Inflammatory macrophage treated with lipopolysaccharide for 1 hour (primary cell): ENCODE measurements around the gene CD163L1.
"Not testable (repeated sequence)": the region's sequence is repeated elsewhere in the genome, so short reads cannot be mapped to it uniquely, and the experiment has no call there.

Experiments used
- DNase-seq, 2 donors: peaks; one replicate each; pipeline ENCODE4 v3.0.0-alpha.2; 2020 to 2022

Gene CD163L1

DNA sequence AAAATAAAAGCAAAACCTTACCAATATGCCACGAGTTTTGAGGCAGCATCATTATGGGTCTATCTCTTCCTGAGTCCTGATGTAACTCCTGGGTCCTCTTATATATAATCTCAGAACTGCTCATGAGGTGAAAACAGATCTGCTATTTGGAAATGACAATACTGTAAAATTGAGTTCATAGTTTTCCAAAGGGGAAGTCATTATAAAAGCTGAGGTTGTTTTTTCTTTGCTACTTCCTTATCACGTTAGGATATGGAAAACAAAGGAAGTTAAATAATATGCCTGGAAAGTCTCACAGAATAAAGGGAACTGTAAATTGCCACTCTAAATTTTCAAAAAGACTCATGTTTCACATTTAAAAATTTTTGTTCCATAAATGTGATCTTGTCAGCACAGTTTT is at the start of gene CD163L1:
Gene CD163L1 (minus strand): TSS at position 78 of the 400 bp plus-strand sequence. CDS start 26 bp downstream, at position 52.
- DNase-seq, result peak; percentile 43 to 52

DNA sequence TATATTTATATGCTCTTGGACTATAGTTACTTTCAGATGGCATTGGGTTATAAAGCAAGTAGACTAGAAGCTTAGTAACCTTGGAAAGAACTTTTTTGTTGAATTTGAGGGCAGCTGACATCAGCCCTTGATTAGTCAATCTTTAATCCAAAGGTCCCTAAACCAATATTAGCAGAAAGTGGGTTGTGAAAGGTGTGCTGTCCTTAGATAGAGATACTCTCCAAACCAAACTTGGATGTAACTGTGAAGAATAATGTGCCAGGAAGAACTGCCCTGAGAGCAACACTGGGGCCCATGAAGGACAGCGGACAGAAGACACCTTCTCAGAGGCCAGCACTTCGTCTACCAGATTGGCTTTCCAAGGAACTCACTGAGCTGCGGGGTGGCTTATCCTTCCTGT is 49.1 kb upstream of the CD163L1 start:
- no peak for DNase-seq

DNA sequence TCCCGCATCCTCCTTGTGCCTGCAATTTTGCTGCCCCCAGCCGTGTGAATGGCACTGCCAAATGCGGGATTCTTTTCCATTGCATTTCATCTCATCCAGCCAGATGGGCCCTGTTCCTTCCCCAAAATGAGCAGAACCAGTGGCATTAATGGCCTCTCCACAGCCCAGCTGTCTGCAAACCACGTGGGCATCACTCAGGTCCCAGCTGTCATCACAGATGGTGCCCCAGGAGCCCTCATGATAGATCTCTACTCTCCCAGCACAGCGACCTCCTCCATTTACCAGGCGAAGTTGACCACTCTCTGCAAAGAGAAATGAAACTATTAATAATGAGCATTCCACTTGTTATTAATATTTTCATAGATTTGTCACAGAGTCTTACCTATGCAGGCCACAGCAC is 42.6 kb upstream of the CD163L1 start:
- no peak for DNase-seq

DNA sequence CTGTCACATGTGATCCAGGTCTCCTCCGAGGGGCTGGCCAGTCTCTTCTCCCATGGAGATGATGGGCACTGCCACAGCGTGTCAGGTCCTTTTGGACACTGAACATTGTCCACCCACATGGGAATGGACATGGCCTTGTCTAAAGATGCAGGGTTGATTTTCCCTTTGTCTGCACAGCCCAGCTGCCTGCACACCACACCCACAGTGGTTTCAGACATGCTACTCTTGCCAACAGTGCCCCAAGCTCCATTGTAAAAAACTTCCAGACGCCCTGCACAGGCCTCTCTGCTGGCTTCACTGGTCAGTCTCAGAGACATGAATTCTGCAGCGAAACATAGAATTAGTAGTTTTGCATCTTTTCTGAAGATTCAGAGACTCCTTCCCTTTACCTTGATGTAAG is 41.1 kb upstream of the CD163L1 start:
- no peak for DNase-seq

DNA sequence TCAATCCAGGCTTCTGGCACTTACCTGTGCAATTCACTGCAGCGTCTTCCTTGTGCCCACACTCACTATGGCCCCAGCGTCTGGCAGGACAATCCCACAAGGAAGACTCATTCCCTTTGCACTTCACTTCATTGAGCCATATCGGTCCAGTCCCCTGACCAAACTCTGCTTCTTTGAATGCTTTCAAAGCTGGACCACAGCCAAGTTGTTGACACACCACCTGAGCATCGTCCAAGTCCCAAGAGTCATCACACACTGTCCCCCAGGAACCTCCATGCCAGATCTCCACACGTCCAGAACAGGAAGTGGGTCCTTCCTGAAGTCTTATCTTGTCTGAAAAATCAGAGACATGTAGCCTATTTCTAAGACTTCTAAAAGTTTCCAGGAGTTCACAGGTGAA is 39.4 kb upstream of the CD163L1 start:
- DNase-seq, result no peak

DNA sequence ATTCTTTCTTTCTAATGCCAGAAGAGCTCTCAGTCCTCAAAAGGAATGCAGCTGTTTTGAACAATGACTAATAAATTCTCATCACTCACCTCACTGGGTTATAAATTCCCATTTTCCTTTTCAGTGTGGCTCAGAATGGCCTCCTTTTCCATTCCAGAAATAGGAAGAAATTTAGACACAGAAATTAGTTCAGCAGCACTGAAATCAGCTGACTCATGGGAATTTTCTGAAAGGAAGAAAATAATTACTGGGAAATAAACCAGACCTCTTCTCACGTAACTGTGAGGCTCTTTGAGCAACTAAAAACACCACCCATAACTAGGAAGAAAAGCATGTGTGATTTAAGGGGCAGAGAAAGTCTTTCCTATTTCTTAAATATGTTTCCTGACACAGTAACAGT is 35.8 kb upstream of the CD163L1 start:
- DNase-seq, result no peak

DNA sequence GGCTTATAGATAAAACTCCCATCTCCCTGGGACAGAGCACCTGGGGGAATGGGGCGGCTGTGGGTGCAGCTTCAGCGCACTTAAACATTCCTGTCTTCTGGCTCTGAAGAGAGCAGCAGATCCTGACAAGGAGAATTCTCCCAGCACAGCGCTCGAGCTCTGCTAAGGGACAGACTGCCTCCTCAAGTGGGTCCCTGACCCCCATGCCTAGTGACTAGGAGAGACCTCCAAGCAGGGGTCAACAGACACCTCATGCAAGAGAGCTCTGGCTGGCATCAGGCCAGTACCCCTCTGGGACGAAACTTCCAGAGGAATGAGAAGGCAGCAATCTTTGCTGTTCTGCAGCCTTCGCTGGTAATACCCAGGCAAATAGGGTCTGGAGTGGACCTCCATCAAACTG is 28.1 kb upstream of the CD163L1 start:
- no peak for DNase-seq

DNA sequence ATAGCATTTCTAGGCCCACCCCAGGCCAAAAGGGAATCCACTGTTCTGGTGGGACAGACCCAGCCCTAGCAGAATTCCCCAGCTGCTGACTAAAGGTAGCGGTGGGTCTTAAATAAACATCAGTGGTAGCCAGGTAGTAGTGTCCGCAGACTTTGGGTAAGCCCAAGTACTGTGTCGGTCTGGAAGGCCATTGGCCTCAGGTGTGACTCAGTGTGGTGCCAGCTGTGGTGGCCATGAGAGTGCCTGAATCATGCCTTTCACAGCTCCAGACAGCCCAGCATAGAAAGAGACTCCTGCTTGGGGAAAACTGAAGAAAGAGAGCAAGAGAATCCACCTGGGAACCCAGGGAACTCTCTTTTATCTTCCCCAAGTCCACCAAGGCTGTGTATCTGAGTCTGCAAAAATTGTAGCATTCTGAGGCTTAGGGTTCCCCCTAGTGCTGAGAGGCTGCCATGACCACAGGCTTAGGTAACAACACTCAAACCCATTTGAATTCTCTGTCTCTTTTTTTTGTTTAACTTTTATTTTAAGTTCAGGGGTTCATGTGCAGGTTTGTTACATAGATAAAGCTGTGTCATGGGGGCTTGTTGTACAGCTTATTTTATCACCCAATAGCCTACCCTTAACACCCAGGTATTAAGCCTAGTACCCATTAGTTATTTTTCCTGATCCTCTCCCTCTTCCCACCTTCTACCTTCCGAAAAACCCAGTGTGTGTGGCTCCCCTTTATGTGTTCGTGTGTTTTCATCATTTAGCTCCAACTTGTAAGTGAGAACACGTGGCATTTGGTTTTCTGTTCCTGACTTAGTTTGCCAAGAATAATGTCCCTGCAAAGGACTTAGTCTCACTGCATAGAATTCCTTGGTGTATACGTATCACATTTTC is 16.7 kb upstream of the CD163L1 start:
- peak; percentile 32 to 82 for DNase-seq

DNA sequence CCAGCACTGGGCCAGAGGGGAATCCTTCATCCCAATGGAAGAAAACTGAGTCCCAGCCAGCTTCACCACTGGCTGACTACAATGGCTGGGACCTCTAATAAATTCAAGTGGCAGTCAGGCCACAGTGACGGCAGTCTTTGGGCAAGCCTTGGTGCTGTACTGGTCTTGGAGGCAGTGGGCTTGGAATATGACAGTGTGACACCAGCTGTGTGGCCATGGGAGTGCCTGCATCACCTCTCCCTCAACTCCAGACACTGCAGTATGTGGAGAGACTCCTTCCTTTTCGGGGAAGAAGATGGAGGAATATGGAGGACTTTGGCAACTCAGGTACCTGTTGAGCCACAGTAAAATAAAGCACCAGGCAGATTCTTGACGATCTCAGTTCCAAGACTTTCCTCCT is 16.0 kb upstream of the CD163L1 start:
- no peak for DNase-seq

DNA sequence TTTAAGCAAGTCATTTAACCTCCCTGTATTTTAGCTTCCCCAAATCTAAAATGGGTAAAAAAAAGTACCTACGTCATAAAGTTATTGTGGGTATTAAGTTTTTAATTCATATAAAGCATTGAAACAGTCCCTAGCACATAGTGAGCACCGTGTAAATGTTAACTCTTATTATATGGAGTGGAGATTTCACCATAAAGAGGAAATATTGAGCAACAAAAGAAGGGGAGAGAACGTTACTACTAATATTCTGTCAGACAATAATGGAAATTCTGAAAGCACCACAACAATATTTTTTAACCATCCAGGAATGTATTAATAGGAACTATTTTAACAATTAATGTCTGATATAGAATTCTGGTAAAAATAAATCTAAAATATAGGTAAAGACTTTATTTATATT is 7.8 kb upstream of the CD163L1 start:
- peak in 1 of 2 donors; percentile 41 for DNase-seq

DNA sequence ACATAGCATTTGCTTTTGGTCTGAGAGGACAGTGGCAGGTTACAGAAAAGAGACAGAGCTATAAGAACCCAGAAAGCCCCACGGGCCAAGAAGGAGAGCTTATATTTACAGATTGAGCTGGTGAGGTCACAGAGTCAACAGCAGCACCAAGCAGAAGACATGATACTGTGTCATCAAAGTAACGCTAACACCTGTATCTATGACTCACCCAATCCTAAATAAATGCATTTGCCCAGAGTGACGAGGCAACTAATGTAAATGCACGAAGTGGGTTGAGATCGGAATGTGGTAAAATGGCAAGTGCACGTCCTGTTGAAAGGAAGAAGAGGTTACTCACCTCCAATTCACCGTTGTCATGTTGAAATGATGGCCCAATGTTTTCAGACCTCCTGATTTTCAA is 6.7 kb upstream of the CD163L1 start:
- no peak for DNase-seq

DNA sequence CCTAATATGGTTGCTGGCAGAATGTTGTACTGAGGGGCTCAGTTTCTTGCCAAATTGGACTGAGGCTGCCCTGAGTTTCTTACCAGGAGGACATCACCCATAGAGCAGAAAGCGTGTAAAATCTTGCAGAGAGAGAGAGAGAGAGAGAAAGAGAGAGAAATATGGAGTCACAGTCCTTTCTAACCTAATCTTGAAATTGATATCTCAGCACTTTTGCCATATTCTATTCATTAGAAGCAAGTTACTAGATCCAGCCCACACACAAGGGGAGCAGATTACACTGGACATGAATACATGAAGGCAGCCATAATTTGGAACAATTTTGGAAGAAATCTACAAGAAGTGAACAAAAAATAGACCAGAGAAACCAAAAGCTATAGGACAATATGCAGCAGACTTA is 4.1 kb upstream of the CD163L1 start:
- no peak for DNase-seq

DNA sequence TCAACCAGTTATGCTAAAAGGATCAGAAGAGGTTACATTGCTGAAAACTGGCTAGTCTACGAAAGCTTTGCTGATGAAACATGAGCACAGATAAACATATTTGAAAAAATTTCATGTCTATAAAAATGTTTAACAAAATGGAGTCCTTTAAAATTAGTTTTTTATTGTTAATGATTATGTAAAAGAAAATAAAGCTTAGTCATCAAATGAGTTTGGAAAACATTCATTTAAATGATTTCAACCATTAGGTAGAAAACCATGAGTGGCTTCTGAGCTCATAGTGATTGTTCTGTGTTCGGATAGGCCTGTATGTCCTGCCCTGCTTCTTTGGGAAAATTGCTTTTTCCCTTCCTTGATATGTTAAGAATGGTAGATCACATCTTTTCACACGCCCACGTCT is 584 bp upstream of the CD163L1 start:
- no peak for DNase-seq

DNA sequence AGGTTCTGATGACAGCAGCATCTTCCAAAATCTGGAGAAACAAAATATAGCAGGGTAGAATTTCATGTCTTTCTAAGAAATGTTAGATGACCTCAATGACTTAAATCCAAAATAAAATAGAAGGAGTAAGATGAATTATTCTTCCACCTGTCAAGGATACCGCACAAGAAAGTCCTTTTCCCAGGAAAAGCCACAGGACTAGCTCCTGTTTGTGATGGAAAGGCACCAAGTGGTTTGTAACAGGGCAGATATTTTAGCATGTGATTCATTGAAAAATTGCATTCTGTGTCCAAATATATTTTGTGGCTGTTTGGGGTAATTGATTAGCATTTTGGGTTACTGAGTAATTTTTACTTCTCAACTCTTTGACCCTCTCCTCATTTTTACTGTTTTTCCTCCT is 2.7 kb downstream of the CD163L1 start:
- DNase-seq, result no peak

DNA sequence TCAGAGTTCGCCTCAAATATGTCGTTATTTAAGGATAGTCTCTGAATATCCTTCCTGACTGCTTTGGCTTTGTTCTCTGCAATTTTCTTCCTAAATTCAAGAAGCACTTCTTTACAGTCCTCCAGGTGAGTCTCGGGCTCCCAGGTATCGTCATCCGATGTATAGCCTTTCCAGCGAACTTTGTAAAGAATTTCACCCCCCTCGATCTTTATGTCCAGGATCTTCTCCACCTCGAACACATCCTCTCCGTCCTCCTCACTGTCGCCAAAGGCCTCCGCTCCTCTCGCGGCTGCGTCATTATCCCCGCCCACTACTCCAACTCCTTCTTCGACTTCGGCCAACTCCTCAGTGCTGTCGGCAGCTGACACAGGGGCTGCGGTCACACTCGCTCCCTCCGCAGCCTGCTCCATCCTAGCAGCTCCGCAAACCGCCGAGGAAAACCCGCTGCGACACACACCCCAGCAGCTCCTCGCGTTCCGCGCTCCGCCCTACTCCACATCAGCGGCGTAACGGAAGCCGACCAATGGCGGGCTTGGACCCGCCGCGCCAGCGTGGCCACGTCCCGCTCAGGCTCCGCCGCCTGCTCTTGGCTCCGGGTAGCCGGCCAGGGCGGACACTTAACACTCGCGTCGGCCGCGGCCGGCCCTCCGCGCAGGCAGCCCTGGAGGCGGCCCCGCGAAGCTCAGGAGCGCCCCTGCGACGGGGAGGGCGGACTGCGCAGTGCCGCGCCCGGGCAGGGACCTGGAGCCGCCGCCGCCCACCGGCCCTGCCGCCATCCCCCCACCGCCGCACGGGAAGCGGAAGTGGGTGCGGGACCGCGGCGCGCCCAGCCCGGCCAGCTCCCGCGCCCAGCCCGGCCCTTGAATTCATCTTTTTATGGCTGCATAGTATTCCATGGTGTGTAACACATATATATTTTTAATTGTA is 4.1 kb downstream of the CD163L1 start:
- DNase-seq, result peak; percentile 51 to 62

DNA sequence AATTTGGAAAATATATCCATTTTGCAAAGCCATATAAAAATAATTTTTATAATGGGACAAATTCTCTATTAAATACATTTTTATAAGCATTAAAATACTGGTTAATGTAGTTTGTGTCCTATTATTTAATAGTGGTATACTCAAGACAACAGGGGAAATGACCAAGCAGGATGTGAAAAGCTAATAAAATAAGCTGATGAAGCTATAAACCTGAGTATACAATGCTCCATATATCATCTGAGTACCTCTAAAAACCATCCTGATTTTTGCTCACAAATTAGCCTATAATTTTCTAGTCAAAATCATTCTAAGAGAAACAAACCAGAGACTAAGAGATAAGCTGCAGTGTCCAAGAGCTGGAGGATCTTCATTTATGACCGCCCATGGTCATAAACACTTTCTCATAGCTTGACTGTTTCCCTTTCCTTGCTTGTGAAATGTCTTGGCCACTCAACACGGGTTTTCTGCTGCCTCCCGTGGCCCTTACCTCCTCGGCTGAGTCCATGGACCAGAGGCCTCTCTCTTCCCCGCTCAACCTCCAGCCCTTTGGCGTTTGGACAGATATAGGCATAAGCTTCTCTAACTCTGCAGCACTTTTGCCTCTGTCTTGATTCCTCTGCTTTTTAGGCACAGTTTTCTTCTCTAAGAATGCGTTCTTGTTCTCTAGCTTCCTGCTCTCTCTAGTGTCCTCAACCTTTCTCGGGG is 5.5 kb downstream of the CD163L1 start:
- not testable (repeated sequence) for DNase-seq

DNA sequence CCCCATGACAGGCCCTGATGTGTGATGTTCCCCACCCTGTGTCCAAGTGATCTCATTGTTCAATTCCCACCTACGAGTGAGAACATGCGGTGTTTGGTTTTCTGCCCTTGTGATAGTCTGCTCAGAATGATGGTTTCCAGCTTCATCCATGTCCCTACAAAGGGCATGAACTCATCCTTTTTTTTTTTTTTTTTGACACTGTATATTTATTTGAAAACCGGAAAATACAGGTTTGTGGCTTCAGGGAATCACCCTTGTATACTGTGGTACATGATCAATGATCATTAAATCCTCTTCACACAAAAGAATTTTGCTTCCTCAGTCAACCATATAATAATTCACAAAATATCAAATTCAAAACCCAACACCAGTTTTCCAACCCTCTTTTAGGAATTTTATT is 6.5 kb downstream of the CD163L1 start:
- not testable (repeated sequence) for DNase-seq

DNA sequence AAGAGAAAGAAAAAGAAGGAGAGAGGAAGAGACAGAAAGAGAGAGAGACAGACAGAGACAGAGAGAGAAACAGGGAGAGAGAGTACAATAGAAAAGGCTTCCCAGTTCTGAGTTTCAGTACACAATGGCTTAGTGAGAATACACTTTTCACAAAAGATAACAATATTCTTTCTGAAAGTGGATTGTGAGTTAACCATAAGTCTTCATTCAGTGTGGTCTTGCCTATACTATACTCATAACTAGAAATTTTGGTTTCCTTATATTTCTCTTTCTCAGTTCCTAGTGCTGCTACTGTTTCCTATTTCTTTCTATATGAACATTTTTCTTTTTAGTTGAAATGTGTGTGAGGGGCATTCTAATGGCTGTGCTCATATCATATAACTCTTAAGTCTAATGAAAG is 9.3 kb downstream of the CD163L1 start:
- DNase-seq, result no peak

DNA sequence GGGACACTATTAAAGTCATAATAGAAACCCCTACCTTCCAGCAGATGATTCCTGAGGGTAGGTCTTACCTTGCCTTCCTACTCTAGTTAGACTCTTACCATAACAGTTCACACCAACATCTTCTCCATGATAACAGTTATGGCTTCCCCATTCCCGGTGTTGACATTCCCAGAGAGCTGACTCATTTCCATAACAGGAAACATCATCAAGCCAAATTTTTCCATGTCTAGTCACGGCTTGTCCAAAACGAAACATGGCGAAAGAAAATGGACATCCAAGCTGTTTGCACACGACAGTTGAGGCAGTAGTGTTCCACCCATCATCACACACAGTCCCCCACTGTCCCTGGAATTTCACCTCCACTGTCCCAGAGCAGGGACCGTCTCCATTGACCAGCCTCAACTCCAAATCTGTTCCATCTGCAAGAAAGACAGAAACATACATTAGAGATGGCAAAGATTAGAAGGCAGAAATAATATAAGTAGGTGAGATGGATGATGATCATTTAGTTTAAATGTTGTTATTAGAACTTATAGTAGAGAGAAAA is 10.6 kb downstream of the CD163L1 start:
- DNase-seq, result no peak

DNA sequence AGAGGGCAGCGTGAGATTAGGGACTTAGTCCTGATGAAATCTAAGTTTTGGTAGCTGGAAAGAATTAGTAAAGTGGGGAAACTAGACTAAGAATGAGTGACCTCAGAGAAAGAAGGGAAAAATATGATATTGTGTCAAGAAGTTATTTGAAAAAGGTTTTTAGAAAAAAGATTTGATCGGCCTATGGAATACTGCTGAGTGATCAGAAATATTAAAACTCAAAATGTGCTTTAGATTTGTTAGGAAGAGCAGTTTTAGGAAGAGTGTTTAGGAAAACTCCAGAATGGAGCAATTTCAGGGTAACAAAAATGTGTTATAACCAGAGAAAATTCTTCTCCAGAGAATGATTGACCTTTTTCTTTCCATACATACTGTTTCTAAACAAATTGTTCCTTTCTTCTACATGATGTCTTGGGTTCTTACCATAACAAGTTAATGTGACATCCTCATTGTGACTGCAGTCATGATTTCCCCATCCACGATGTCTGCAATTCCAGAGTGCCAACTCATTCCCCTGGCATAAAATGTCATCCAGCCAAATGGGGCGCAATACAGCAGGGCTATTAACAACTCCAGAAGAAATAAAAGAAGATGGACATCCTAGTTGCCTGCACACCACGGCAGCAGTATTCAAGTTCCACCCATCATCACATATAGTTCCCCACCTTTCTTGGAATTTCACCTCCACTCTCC is 11.8 kb downstream of the CD163L1 start:
- no peak for DNase-seq

DNA sequence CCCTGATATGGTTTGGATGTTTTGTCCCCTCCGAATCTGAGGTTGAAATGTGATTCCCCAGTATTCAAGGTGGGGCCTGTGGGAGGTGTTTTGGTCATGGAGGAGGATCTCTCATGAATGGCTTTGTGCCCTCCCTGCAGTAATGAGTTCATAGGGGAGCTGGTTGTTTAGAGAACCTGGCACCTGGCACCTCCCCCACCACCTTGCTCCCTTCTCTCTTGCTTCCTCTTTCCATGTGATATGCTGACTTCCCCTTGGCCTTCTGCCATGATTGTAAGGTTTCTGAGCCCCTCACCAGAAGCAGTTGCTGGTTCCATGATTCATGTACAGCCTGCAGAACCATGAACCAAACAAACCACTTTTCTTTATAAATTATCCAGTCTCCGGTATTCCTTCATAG is 32.6 kb downstream of the CD163L1 start:
- no peak for DNase-seq

DNA sequence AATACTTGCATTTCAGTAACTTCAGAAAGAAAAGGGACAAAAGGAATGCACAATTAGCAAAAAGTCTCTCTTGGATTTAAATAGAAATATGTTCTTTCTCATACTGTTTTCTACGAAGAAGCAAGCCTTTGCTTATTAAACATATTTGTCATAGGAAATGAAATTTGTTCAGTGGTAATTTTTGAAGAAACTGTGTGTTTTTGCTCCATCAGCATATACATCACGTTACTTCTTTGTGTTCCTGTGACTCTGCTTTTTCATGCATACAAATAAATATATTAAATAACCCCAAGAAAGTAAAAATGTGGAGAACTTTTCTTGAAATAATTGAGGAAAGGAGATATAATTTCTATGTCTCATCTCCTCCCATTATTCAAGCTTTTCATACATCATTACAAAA is 39.7 kb downstream of the CD163L1 start:
- DNase-seq, result no peak
